HEK293T (cell line): ENCODE results near the gene MYLK.

ENCODE experiments used
- BHLHE40 ChIP-seq: fragments of 450-650 bp; IDR thresholded peaks from 2 replicates; pipeline ENCODE4 v1.6.1; 2016; ENCODE audit warnings: mild to moderate bottlenecking, moderate library complexity, borderline replicate concordance
- FOXK2 ChIP-seq: fragments of 450-650 bp; IDR thresholded peaks from 2 replicates; pipeline ENCODE4 v1.6.1; 2016; ENCODE audit warnings: mild to moderate bottlenecking
- HDGF ChIP-seq: fragments of 450-650 bp; IDR thresholded peaks from 2 replicates; pipeline ENCODE4 v1.6.1; 2017; ENCODE audit warnings: antibody characterized with exemption, borderline replicate concordance
- L3MBTL2 ChIP-seq: fragments of 450-650 bp; conservative IDR thresholded peaks from 2 replicates; pipeline ENCODE4 v1.6.1; 2016; ENCODE audit warnings: mild to moderate bottlenecking
- SP1 ChIP-seq: fragments of 450-650 bp; IDR thresholded peaks from 2 replicates; pipeline ENCODE4 v1.6.1; 2017
- SUZ12 ChIP-seq: fragments of 450-650 bp; IDR thresholded peaks from 2 replicates; pipeline ENCODE4 v1.6.1; 2016; ENCODE audit warnings: mild to moderate bottlenecking
- TARDBP ChIP-seq: fragments of 450-650 bp; IDR thresholded peaks from 2 replicates; pipeline ENCODE4 v1.6.1; 2016

GRCh38 chr3:123877466-123877865 is 6.7 kb downstream of the MYLK start:
- TF ChIP-seq HDGF (no peak), SUZ12 (no peak), BHLHE40 (no peak), L3MBTL2 (no peak), FOXK2 (no peak), TARDBP (no peak), SP1 (no peak)
